Epithelial cell of umbilical artery (primary cell): Measurements from ENCODE around the gene FUT2. TPM values are rescaled to one million over a fixed set of nuclear protein-coding genes. Genes with fewer than 3 reads are reported as not detected.

ENCODE experiments used
- total RNA-seq: library from RNA; depleted of rRNA; stranded (reverse); fragments of >200 nt; gene quantifications from 2 replicates; pipeline ENCODE4 v1.2.3, GENCODE V29; 2014

Gene FUT2
- not detected in 2 replicates for total RNA-seq

GRCh38 chr19:48695743-48696352 is at the start of gene FUT2:
Gene FUT2 (plus strand): TSS chr19:48695971. CDS start chr19:48702957, 6,986 bp downstream.

GRCh38 chr19:48646001-48646721 is 49.6 kb upstream of the FUT2 start, which contains the start of gene CA11:
Gene CA11 (minus strand): TSS chr19:48646187. CDS start chr19:48645632, 555 bp downstream.

DNA sequence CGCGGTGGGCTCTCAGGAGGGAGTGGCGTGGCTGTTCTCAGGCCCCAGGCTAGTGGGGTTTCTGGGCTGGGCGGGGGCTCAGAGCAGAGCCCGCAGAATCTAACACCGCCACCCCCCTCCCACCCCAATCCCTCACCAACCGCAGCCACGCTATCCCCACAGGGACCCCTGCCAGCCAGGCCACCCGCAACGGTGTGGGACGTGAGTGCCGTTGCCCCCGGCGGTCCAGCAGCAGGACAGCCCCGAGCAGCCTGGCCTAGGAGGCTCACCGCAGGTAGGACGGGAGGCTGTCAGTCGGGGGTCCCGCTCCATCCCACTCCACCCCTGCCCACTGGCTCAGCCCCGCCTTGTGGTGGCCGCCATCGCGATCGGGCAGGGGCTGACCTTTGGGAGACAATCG is 22.8 kb upstream of the FUT2 start, which contains the start of gene NTN5:
TSS of gene NTN5 (minus strand) at position 24 of the 400 bp plus-strand sequence. CDS start 2,031 bp downstream, outside the sequence.

GRCh38 chr19:48719263-48720171 is 23.7 kb downstream of the FUT2 start, which contains the start of gene MAMSTR:
Gene MAMSTR (minus strand): TSS chr19:48719725. CDS start chr19:48719031, 694 bp downstream.

DNA sequence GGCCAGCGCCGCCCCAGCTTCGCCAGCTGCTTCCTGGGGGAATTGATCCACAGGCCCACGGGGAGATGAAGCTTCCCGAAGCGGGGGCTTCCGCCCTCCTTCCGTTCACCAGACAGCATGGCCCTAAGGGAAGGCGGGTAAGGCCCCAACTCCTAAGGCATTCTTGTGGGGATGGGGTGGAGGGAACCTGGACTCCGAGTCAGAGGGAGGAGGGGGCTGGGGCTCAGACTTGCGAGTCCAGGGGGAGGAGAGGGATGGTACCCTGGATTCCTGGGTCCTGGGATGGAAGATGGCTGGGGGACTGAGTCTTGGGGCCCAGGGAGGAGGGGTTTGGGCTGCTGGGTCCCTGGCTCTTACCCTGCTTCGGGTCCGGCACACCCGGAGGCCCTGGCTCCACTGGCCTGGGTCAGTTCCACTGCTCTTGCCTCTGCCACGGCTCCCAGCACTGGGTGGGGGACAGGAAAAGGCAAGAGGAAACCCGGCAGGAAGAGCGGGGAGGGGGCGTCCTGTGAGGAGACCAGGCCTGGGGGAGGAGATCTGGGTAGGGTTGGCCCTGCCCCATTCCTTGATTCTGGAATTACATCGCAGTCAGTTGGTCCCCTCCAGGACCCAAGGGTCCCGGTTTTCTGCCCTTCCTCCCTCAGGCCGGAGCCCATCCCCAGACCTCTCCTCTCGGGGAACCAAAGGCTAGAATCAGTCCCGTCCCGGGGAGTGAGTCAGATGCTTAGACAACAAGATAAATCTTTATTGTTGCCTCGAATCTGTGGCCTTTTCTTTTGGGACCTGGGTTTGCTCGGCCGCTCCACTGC is 44.6 kb downstream of the FUT2 start, which contains the start of gene RASIP1:
TSS of gene RASIP1 (minus strand) at position 447 of the 809 bp plus-strand sequence. CDS start at position 119, 328 bp downstream.

GRCh38 chr19:48746738-48747575 is 51.2 kb downstream of the FUT2 start, which contains the start of gene IZUMO1:
Gene IZUMO1 (minus strand): TSS chr19:48746909. CDS start chr19:48745859, 1,050 bp downstream.

DNA sequence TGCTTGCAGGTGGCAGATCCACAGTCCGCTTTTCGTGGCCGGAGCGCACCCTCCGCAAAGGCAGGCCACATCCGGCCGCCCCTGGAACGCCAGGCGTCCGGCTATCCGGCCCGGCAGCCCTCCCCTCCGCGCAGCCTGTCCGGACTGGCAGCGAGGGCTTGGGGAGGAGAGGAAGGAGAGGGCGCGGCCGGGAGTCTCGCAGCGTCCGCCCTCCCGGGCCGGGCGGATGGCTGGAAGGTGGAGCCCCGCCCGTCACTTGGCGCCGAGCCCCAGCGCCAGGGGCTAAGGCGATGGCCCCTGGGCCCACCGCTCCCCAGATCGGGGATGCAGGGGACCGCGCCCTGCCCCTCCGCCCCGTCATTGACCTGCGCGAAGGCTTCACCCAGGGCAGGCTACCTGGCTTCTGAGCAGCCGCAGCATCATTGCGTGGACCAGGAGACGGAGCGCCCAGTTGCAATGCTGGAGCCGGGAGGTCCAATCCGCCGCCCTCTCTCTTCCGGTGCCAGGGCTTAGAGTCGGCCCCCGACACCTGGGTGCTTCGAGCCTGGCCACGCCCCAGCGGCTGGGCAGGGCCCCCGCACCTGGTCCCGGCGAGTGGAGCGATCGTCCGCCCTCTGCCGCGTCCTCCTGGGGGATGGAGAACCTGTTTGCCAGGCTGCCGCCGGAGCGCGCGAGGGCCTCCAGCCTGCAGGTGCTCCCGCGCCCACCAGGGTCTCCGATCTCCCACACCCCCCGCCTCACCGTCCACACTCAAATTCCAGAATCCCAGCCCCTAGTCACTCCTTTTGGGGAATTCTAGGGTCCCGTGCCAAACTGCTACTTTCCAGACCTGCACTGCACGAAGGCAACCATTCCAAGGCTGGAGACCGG is 57.0 kb downstream of the FUT2 start, which contains the start of gene FUT1:
TSS of gene FUT1 (minus strand) at position 146 of the 870 bp plus-strand sequence. CDS start 1,360 bp downstream, outside the sequence.

DNA sequence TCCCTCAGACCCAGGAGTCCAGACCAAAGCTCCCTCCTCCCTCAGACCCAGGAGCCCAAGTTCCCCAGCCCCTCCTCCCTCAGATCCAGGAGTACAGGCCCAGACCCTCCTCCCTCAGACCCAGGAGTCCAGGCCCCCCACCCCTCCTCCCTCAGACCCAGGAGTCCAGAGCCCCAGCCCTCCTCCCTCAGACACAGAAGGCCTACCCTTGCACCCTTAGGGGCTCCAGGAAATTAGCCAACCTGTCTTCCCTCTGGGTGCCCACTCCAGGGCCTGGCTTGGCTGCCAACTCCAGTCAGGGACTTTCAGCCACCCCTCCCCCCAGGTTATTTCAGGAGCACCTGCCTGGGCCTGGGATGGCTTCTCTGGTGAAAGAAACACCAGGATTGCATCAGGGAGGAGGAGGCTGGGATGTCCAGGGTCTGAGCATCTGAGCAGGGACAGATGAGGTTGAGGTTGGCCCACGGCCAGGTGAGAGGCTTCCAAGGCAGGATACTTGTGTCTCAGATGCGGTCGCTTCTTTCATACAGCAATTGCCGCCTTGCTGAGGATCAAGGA is 59.4 kb downstream of the FUT2 start, which contains the start of gene FGF21:
TSS of gene FGF21 (plus strand) at position 441 of the 558 bp plus-strand sequence. CDS start 713 bp downstream, outside the sequence.

Other genes with a start within 250 kb of the FUT2 start
- gene GRWD1, start 250.0 kb upstream of the FUT2 start, total RNA-seq, result 44.5 and 65.8 TPM in 2 replicates
- 0.30 and 0.32 TPM in 2 replicates for gene KCNJ14, start 240.4 kb upstream of the FUT2 start, total RNA-seq
- 66.7 and 101 TPM in 2 replicates for gene CYTH2, start 226.6 kb upstream of the FUT2 start, total RNA-seq
- under 0.01 and 0.61 TPM in 2 replicates for gene LMTK3, start 184.1 kb upstream of the FUT2 start, total RNA-seq
- gene SULT2B1, start 143.8 kb upstream of the FUT2 start, total RNA-seq, result not detected in 2 replicates
- gene SPACA4, start 89.2 kb upstream of the FUT2 start, total RNA-seq, result not detected in 2 replicates
- 0.65 and 1.1 TPM in 2 replicates for gene FAM83E, start 80.9 kb upstream of the FUT2 start, total RNA-seq
- gene RPL18, start 76.8 kb upstream of the FUT2 start, total RNA-seq, result 2,633 and 3,123 TPM in 2 replicates
- 8.4 and 10.5 TPM in 2 replicates for gene SPHK2, start 76.5 kb upstream of the FUT2 start, total RNA-seq
- 1.2 and 1.6 TPM in 2 replicates for gene DBP, start 58.6 kb upstream of the FUT2 start, total RNA-seq
- 0.65 and 1.2 TPM in 2 replicates for gene CA11, start 49.8 kb upstream of the FUT2 start, total RNA-seq
- not detected in 2 replicates for gene NTN5, start 23.0 kb upstream of the FUT2 start, total RNA-seq
- gene MAMSTR, start 23.8 kb downstream of the FUT2 start, total RNA-seq, result 0.32 TPM in 1 of 2 replicates, not detected in the other
- gene RASIP1, start 44.6 kb downstream of the FUT2 start, total RNA-seq, result 68.2 and 85.8 TPM in 2 replicates
- 0.30 and 0.32 TPM in 2 replicates for gene IZUMO1, start 50.9 kb downstream of the FUT2 start, total RNA-seq
- gene FUT1, start 56.7 kb downstream of the FUT2 start, total RNA-seq, result 5.5 and 6.4 TPM in 2 replicates
- not detected in 2 replicates for gene FGF21, start 59.6 kb downstream of the FUT2 start, total RNA-seq
- gene BCAT2, start 115.1 kb downstream of the FUT2 start, total RNA-seq, result 47.4 TPM in 2 replicates
- 5.8 and 13.2 TPM in 2 replicates for gene HSD17B14, start 140.5 kb downstream of the FUT2 start, total RNA-seq
- 1.9 and 2.7 TPM in 2 replicates for gene PLEKHA4, start 172.6 kb downstream of the FUT2 start, total RNA-seq
- 24.4 and 27.2 TPM in 2 replicates for gene PPP1R15A, start 176.4 kb downstream of the FUT2 start, total RNA-seq
- gene TULP2, start 202.8 kb downstream of the FUT2 start, total RNA-seq, result 0.32 TPM in 1 of 2 replicates, not detected in the other
- gene NUCB1, start 204.3 kb downstream of the FUT2 start, total RNA-seq, result 86.9 and 92.9 TPM in 2 replicates
- gene DHDH, start 237.7 kb downstream of the FUT2 start, total RNA-seq, result not detected in 2 replicates